ENCODE results near the gene TMUB2.

DNA sequence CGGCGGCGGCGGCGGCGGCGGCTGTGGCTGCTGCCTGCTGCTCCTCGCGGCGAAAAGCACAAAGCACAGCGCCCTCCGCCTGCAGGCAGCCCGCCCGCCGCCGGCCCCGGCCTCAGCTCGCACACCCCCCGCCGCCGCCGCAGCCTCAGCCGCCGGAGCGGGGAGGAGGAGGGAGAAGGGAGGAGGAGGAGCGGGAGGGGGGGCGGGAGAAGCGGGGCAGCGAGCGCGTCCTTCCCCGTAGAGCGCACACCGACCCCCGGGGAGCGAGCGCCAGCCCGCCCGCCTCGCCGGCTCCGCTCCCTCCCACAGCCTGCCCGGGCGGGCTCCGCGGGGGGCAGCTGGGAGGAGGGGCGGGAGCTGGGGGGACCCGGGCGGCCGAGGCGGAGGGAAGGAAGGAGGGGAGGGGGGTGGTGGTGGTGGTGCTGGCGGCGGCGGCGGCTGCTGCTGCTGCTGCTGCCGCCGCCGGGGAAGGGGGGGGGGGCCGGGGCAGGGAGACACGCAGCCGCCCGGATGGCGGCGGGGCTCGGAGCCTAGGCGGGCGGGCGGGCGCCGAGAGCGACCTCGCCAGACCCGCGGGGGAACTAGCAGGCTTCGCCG is 32.9 kb downstream of the TMUB2 start, which contains the start of gene UBTF:
- TF ChIP-seq EZH2 (IDR thresholded peaks at IDR 0.05), result no peak
- TF ChIP-seq POLR2AphosphoS5 (IDR thresholded peaks at IDR 0.05; ENCODE audit: borderline replicate concordance, low read depth, low read length), result 0 out of 2 replicates have a peak, but pooled peaks have one; percentile 2
- TF ChIP-seq FOXP2 (optimal IDR thresholded peaks at IDR 0.05; ENCODE audit: control extremely low read depth, extremely low read length, insufficient read depth), result no peak

All from SK-N-MC (cell line).